Effector memory CD4-positive, alpha-beta T cell (primary cell): ENCODE measurements around the gene SLC15A3.

ENCODE experiments used
- DNase-seq, 3 donors: peaks; one replicate each; pipeline ENCODE4 v3.0.0-alpha.2; 2020
- H3K27ac ChIP-seq: 2 replicates; pipeline ENCODE4 v1.7.0; 2013; ENCODE audit warnings: mild to moderate bottlenecking, low read length, moderate library complexity; ENCODE audit not compliant: insufficient read depth, poor library complexity, severe bottlenecking
- H3K27me3 ChIP-seq: replicated peaks from 2 replicates; pipeline ENCODE4 v1.7.0; 2013; ENCODE audit warnings: mild to moderate bottlenecking, low read length; ENCODE audit not compliant: insufficient read depth, control insufficient read depth, poor library complexity, severe bottlenecking
- H3K36me3 ChIP-seq: 2 replicates; pipeline ENCODE4 v1.7.0; 2013; ENCODE audit warnings: mild to moderate bottlenecking, low read length, moderate library complexity; ENCODE audit not compliant: control insufficient read depth, insufficient read depth
- H3K4me1 ChIP-seq: 2 replicates; pipeline ENCODE4 v1.7.0; 2013; ENCODE audit warnings: low read length, mild to moderate bottlenecking; ENCODE audit not compliant: control insufficient read depth, insufficient read depth, poor library complexity, severe bottlenecking
- H3K4me3 ChIP-seq: 2 replicates; pipeline ENCODE4 v1.7.0; 2013; ENCODE audit warnings: low read length, low read depth, mild to moderate bottlenecking; ENCODE audit not compliant: insufficient read depth, poor library complexity, severe bottlenecking
- H3K9me3 ChIP-seq: 2 replicates; pipeline ENCODE4 v1.7.0; 2013; ENCODE audit warnings: mild to moderate bottlenecking, low read length, moderate library complexity; ENCODE audit not compliant: control insufficient read depth

Gene SLC15A3

DNA sequence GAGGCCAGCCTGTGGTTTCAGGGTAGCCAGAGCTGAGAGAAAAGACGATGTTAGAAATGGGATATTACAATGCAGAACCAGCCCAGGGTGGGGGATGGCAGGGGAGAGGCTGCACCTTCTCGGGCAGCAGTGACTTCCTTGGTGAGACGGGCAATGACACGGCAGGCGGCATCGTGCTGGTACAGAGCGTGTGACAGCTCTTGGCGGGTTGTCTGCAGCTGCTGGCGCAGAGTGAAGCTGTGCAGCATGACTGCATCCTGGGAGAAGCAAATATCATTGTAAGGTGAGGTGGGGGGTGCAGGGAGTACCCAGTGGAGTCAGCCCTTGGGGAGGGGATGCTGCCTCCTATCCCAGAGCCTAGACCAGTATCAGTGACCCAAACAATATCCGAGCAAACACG is 49.4 kb downstream of the SLC15A3 start:
- H3K4me3 ChIP-seq, result no peak overlapping the region
- H3K4me1 ChIP-seq, result peaks cover 18% of the 10 kb centered on the region
- DNase-seq, result no peak
- H3K9me3 ChIP-seq, result no peaks in the 10 kb centered on the region
- H3K27me3 ChIP-seq, result no peaks in the 10 kb centered on the region
- H3K27ac ChIP-seq, result no peak overlapping the region
- peaks cover 61% of the 10 kb centered on the region for H3K36me3 ChIP-seq

DNA sequence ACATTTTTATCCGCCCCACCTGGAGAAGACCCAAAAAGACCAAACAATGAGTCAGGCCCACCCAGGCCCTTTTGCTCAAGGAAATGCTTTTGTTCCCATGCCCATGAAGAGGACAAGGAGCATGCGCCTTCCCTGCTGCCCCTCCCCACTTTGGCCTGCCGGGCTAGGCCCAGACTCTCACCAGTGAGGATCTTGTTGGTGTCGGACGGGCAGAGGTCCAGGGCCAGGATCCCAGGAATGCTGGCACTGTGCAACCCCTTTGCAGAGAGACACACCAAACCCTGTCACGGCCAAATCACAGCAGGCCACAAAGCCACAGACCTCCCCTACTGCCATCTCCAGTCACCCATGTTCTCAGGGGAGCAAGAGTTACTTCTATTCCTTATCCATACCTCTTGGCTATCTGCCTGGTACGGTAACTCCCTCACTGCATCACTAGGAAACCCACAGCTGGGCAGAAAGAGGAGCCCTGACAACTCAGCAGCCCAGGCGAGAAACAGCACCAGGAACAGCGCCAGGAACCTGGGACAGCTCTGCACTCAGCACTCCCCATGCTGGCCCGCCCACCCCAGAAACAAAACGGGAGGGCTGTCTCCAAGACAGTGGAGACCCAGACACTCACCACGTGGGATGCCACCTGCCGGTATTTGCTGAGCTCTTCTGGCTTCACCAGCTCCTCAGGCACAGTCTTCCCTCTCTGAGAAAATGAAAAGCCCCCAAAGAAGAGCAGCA is 51.1 kb downstream of the SLC15A3 start:
- DNase-seq, result no peak
- Histone ChIP-seq H3K9me3 (no peaks in the 10 kb centered on the region), H3K36me3 (peaks cover 77% of the 10 kb centered on the region), H3K4me1 (peaks cover 17% of the 10 kb centered on the region), H3K27ac (no peak overlapping the region), H3K27me3 (no peaks in the 10 kb centered on the region), H3K4me3 (no peak overlapping the region)

- Histone ChIP-seq H3K36me3 (peaks cover 86% of the 10 kb centered on the region), H3K27me3 (no peaks in the 10 kb centered on the region), H3K9me3 (no peaks in the 10 kb centered on the region), H3K4me3 (no peak overlapping the region), H3K27ac (no peak overlapping the region), H3K4me1 (peaks cover 8% of the 10 kb centered on the region)
- DNase-seq, result no peak
These were observed 52.0 kb downstream of the SLC15A3 start for GRCh38 chr11:60899977-60900376.

DNA sequence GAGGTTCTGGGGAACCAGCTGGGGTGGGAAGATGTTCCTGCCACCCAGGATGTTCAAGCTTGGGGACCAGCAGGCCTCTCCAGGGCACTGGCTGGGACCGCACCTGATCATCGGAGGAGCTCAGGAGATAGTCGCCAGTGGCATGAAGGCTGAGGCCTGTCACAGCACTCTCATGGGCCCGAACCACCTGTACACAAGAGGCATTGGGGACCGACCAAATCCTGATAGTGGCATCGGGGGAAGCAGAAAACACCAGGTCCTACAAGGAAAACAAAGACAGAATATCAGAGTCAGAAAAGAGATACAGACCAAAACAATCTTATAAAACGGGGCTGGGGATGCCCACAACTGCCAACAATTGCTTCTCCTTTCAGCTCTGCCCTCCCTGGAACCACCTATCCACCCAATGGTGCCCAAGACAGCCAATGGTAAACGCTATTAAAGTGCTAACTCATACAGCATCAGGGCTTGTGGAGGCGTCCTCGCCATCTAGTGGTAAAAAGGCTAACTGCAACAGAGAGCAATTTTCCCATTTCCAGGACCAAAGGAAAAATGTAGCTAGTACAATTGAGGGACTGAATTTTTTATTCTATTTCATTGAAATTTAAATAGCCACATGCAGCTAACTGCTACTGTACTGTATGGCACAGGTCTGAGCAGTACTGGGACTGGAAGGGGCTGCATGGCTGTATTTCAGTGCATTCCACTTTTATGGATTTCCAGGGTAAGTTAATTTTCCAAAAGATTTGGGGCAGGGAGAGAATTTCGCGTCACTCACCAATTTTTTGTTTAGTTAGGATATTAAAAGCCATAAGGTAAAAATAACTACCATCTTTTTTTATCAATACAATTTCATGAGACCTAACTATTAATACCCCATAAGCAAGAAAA is 52.7 kb downstream of the SLC15A3 start:
- no peak overlapping the region for H3K27ac ChIP-seq
- H3K9me3 ChIP-seq, result no peaks in the 10 kb centered on the region
- no peak for DNase-seq
- H3K4me1 ChIP-seq, result peaks cover 2% of the 10 kb centered on the region
- H3K36me3 ChIP-seq, result peaks cover 93% of the 10 kb centered on the region
- H3K4me3 ChIP-seq, result no peak overlapping the region
- H3K27me3 ChIP-seq, result no peaks in the 10 kb centered on the region

- no peak overlapping the region for H3K27ac ChIP-seq
These were observed 54.5 kb downstream of the SLC15A3 start for GRCh38 chr11:60897496-60897895.

GRCh38 chr11:60895687-60896086 is 56.3 kb downstream of the SLC15A3 start:
- Histone ChIP-seq H3K27ac (no peak overlapping the region), H3K36me3 (peaks cover 89% of the 10 kb centered on the region), H3K27me3 (no peaks in the 10 kb centered on the region), H3K4me3 (no peak overlapping the region), H3K9me3 (no peaks in the 10 kb centered on the region), H3K4me1 (no peaks in the 10 kb centered on the region)
- no peak for DNase-seq

More at GRCh38 chr11:60897496-60897895, 54.5 kb downstream of the SLC15A3 start:
- peaks cover 93% of the 10 kb centered on the region for H3K36me3 ChIP-seq
- H3K9me3 ChIP-seq, result no peaks in the 10 kb centered on the region
- no peaks in the 10 kb centered on the region for H3K27me3 ChIP-seq
- no peak overlapping the region for H3K4me3 ChIP-seq
- no peak for DNase-seq
- no peaks in the 10 kb centered on the region for H3K4me1 ChIP-seq

- Histone ChIP-seq H3K4me1 (no peaks in the 10 kb centered on the region), H3K36me3 (peaks cover 53% of the 10 kb centered on the region), H3K27me3 (no peaks in the 10 kb centered on the region), H3K27ac (no peak overlapping the region), H3K9me3 (no peaks in the 10 kb centered on the region), H3K4me3 (no peak overlapping the region)
- DNase-seq, result no peak
These were observed 60.8 kb downstream of the SLC15A3 start for GRCh38 chr11:60891103-60891741.

DNA sequence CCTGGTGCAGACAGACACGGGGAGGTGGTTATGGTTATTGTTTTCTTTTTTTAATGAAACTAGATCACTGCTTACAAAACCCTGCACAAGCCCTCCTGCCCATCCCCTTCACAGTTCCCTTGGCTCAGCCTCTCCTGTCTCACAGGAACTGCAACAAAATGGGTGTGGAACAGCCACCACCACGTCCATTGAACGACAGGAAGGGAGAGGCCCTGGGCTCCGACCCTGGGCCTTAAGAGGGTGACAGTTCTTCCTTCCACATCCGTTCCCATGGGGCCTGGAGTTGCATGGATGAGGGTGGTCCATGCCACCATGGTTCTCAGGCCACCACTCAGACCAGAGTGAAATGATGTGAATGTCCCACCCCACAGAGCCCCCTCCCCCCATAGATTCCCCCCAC is 61.3 kb downstream of the SLC15A3 start:
- no peak for DNase-seq
- no peaks in the 10 kb centered on the region for H3K27me3 ChIP-seq
- no peaks in the 10 kb centered on the region for H3K9me3 ChIP-seq
- H3K36me3 ChIP-seq, result peaks cover 48% of the 10 kb centered on the region
- H3K27ac ChIP-seq, result no peak overlapping the region
- no peaks in the 10 kb centered on the region for H3K4me1 ChIP-seq
- H3K4me3 ChIP-seq, result no peak overlapping the region

- H3K9me3 ChIP-seq, result no peaks in the 10 kb centered on the region
- no peak overlapping the region for H3K27ac ChIP-seq
- no peak overlapping the region for H3K4me3 ChIP-seq
- peaks cover 39% of the 10 kb centered on the region for H3K36me3 ChIP-seq
- H3K27me3 ChIP-seq, result no peaks in the 10 kb centered on the region
- DNase-seq, result no peak
- H3K4me1 ChIP-seq, result no peaks in the 10 kb centered on the region
These were observed 62.1 kb downstream of the SLC15A3 start for GRCh38 chr11:60889869-60890311.
